Effector memory CD8-positive, alpha-beta T cell (primary cell): ENCODE data around the gene SMTNL1.

ENCODE experiments used
- ATAC-seq: fragments of 150-1000 bp; cut with Tn5 transposase; replicated peaks from 2 replicates; pipeline ENCODE4 v1.10.0; 2021; ENCODE audit warnings: mild to moderate bottlenecking, moderate library complexity
- DNase-seq, 3 experiments: peaks; one replicate each; pipeline ENCODE4 v3.0.0; 2021
- H3K27ac Mint-ChIP-seq, 2 donors: one replicate each; pipeline ENCODE4 v1.8.0; 2022; ENCODE audit warnings: mild to moderate bottlenecking in 2 of 2, mixed read lengths in 2 of 2, moderate library complexity in 2 of 2
- H3K27me3 Mint-ChIP-seq, 2 donors: one replicate each; pipeline ENCODE4 v1.8.0; 2022; ENCODE audit warnings: mixed read lengths in 2 of 2
- H3K36me3 Mint-ChIP-seq: one replicate; pipeline ENCODE4 v1.8.0; 2022; ENCODE audit warnings: mild to moderate bottlenecking, moderate library complexity, mixed read lengths; ENCODE audit not compliant: insufficient read depth
- H3K4me1 Mint-ChIP-seq, 2 donors: one replicate each; pipeline ENCODE4 v1.8.0; 2022; ENCODE audit warnings: low read depth in 2 of 2, mixed read lengths in 2 of 2
- H3K4me3 Mint-ChIP-seq, 2 donors: one replicate each; pipeline ENCODE4 v1.8.0; 2022; ENCODE audit warnings: mild to moderate bottlenecking in 2 of 2, mixed read lengths in 2 of 2, moderate library complexity in 2 of 2
- H3K9me3 Mint-ChIP-seq, 2 donors: one replicate each; pipeline ENCODE4 v1.8.0; 2022; ENCODE audit warnings: mixed read lengths in 2 of 2

Gene SMTNL1

DNA sequence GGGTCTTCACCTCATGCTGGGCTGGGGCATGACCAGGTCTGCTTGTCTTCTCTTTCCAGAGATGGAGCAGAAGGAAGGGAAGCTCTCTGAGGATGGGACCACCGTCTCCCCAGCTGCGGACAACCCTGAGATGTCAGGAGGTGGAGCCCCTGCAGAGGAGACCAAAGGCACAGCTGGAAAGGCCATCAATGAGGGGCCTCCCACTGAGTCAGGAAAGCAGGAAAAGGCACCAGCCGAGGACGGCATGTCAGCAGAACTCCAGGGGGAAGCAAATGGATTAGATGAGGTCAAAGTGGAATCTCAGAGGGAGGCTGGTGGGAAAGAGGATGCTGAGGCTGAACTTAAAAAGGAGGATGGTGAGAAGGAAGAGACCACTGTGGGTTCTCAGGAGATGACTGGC is 5.2 kb downstream of the SMTNL1 start:
- ATAC-seq (no peak), DNase-seq (no peak)
- H3K27ac Mint-ChIP-seq, result peak overlapping the region in 1 of 2 donors; percentile 65
- H3K36me3 Mint-ChIP-seq, result peaks cover 13% of the 10 kb centered on the region
- peaks cover 6 to 9% of the 10 kb centered on the region in 2 donors for H3K4me1 Mint-ChIP-seq
- no peaks in the 10 kb centered on the region for H3K27me3 Mint-ChIP-seq
- no peaks in the 10 kb centered on the region for H3K9me3 Mint-ChIP-seq
- no peak overlapping the region for H3K4me3 Mint-ChIP-seq

DNA sequence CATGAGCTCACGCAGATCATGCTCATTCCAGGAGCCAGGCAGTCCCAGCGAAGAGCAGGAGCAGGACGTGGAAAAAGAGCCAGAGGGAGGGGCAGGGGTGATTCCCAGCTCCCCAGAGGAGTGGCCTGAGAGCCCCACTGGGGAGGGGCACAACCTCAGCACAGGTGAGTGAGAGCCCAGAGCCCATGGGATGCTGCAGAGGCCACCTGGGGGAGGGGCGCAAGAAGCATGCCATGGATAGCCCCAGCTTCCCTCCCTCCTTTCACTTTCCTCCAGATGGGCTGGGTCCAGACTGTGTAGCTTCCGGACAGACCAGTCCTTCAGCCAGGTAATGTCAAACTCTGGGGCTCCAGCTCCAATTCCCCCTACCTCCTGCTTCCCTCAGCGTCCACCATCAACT is 6.2 kb downstream of the SMTNL1 start:
- H3K4me3 Mint-ChIP-seq, result no peak overlapping the region
- no peak for ATAC-seq
- H3K27me3 Mint-ChIP-seq, result no peaks in the 10 kb centered on the region
- no peak for DNase-seq
- H3K27ac Mint-ChIP-seq, result peak overlapping the region in 1 of 2 donors; percentile 65
- peaks cover 22% of the 10 kb centered on the region for H3K36me3 Mint-ChIP-seq
- H3K4me1 Mint-ChIP-seq, result peaks cover 9 to 12% of the 10 kb centered on the region in 2 donors
- no peaks in the 10 kb centered on the region for H3K9me3 Mint-ChIP-seq

DNA sequence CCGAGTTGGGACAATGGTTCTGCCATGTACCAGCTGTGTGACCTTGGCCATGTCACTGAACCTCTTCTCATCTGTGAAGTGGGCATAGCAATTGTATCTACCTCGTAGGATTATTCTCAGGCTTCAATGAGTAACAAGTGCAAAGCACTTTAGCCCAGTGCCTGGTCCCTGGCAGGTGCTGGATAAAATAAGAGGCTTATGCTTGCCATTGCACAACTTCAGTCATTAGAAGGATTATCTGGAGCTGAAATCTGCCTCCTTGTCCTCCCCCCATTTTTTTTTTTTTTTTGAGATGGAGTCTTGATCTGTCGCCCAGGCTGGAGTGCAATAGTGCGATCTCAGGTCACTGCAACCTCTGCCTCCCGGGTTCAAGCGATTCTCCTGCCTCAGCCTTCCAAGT is 7.2 kb downstream of the SMTNL1 start:
- no peak overlapping the region for H3K4me3 Mint-ChIP-seq
- DNase-seq (no peak), ATAC-seq (no peak)
- peaks cover 28% of the 10 kb centered on the region for H3K36me3 Mint-ChIP-seq
- H3K27me3 Mint-ChIP-seq, result no peaks in the 10 kb centered on the region
- peak overlapping the region in 1 of 2 donors; percentile 79 for H3K27ac Mint-ChIP-seq
- peaks cover 9 to 12% of the 10 kb centered on the region in 2 donors for H3K4me1 Mint-ChIP-seq
- no peaks in the 10 kb centered on the region for H3K9me3 Mint-ChIP-seq

DNA sequence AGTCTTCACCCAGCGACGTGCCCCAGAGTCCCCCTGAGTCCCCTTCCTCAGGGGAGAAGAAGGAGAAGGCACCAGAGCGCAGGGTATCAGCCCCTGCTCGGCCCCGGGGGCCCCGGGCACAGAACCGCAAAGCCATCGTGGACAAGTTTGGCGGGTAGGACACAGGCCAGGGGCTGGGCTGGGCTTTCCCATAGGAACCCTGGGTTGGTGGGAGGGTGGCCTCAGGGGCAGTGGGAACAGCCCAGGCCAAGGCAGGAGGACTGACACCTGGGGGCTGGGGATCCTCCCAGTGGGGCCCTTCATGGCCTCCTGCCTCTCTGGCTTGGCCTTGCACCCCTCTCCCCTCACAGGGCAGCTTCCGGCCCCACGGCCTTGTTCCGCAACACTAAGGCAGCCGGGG is 8.5 kb downstream of the SMTNL1 start:
- Mint-ChIP-seq H3K4me3 (no peak overlapping the region), H3K9me3 (no peaks in the 10 kb centered on the region), H3K27ac (peak overlapping the region; percentile 17 to 79), H3K4me1 (peaks cover 9 to 12% of the 10 kb centered on the region in 2 donors), H3K36me3 (peaks cover 37% of the 10 kb centered on the region), H3K27me3 (no peaks in the 10 kb centered on the region)
- no peak for DNase-seq
- no peak for ATAC-seq

DNA sequence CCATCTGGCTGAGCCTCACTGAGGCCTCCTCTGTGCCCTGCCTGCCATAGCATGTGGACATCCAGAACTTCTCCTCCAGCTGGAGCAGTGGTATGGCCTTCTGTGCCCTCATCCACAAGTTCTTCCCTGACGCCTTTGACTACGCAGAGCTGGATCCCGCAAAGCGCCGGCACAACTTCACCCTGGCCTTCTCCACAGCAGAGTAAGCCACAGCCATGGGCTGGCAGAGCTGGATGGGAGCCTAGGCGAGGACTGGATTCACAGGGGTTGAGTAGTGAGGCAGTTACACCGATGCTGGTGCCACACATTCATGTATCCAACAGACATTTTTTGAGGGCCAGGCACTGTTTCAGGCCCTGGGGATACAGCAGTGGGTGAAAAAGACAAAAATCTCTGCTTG is 9.1 kb downstream of the SMTNL1 start:
- ATAC-seq, result no peak

DNA sequence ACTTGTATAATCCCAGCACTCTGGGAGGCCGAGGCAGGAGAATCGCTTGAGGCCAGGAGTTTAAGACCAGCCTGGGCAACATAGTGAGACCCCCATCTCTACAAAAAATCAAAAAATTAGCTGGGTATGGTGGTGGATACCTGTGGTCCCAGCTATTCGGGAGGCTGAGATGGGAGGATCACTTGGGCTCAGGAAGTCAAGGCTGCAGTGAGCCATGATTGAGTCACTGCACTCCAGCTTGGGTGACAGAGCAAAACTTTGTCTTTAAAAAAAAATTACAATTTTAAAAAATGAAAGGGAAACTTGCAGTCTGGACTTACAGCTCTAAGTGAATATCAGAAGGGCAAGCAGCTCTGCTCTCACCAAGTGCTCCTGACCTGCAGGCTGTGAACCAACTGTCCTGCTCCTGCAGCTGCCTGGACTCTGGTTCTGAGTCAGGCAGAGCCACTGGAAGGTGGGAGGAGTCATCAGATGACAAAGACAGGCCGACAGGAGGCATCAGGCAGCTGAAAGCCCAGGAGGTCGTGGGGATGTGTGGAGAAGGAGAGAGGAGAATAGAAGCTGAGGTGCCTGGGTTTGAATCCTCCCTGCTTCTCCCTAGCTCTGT is 9.6 kb downstream of the SMTNL1 start:
- H3K36me3 Mint-ChIP-seq, result peaks cover 44% of the 10 kb centered on the region

More for the DNA sequence above, 9.1 kb downstream of the SMTNL1 start:
- DNase-seq, result no peak
- Mint-ChIP-seq H3K4me1 (peaks cover 9 to 12% of the 10 kb centered on the region in 2 donors), H3K36me3 (peaks cover 39% of the 10 kb centered on the region), H3K27ac (peak overlapping the region; percentile 87 to 93), H3K4me3 (no peak overlapping the region), H3K27me3 (no peaks in the 10 kb centered on the region), H3K9me3 (no peaks in the 10 kb centered on the region)

DNA sequence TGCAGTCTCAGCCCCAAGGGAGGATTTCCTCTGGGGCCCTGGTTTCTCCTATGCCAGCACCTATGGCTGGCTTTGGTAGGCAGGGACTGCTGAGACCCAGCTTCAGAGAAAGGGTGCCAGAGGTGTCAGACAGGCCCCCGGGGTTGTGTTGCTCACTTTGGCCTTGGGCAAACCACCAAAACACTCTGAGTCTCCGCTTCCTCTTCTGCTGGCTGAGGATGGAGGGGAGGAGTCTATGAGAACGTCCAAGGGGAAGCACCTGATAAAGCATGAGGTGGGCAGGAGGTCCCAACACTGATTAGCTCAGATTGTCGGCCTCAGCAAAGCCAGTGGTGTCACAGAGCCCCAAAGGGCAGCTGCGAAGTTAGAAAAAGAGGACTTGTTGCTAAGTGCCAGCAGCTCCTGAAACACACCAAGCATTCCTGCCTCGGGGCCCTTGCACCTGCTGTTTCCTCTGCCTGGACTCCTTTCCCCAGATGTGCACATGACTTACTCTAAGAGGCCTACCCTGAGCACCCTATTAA is 10.5 kb downstream of the SMTNL1 start:
- no peaks in the 10 kb centered on the region for H3K27me3 Mint-ChIP-seq
- H3K4me1 Mint-ChIP-seq, result peaks cover 9 to 10% of the 10 kb centered on the region in 2 donors
- DNase-seq (peak in 2 of 3 experiments; percentile 11 to 23), ATAC-seq (peak; percentile 82)
- H3K4me3 Mint-ChIP-seq, result no peak overlapping the region
- H3K36me3 Mint-ChIP-seq, result peaks cover 49% of the 10 kb centered on the region
- no peaks in the 10 kb centered on the region for H3K9me3 Mint-ChIP-seq
- peak overlapping the region; percentile 87 to 93 for H3K27ac Mint-ChIP-seq

More for the DNA sequence above, 9.6 kb downstream of the SMTNL1 start:
- Mint-ChIP-seq H3K9me3 (no peaks in the 10 kb centered on the region), H3K4me3 (peak overlapping the region in 1 of 2 donors; percentile 47), H3K27ac (peak overlapping the region; percentile 87 to 93), H3K27me3 (no peaks in the 10 kb centered on the region), H3K4me1 (peaks cover 9 to 12% of the 10 kb centered on the region in 2 donors)
- DNase-seq (no peak), ATAC-seq (no peak)

DNA sequence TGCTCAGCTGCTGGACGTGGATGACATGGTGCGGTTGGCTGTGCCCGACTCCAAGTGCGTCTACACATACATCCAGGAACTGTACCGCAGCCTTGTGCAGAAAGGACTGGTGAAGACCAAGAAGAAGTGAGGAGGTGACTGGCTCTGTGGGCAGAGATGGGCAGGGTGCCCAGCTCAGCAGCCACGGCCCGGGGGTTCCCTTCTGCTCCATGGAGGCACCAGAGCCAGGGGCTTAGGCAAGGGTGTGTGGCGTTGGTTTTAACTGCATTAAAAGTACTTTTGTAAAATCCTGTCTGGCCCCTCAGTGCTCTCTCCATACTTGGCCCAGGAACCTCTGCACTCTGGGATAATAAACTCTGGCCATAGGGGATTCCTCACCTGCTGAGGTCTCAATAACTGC is 12.6 kb downstream of the SMTNL1 start:
- Mint-ChIP-seq H3K4me3 (no peak overlapping the region), H3K9me3 (no peaks in the 10 kb centered on the region), H3K4me1 (peaks cover 9 to 10% of the 10 kb centered on the region in 2 donors), H3K27ac (peak overlapping the region; percentile 79 to 87), H3K36me3 (peaks cover 69% of the 10 kb centered on the region), H3K27me3 (no peaks in the 10 kb centered on the region)
- DNase-seq (no peak), ATAC-seq (no peak)

DNA sequence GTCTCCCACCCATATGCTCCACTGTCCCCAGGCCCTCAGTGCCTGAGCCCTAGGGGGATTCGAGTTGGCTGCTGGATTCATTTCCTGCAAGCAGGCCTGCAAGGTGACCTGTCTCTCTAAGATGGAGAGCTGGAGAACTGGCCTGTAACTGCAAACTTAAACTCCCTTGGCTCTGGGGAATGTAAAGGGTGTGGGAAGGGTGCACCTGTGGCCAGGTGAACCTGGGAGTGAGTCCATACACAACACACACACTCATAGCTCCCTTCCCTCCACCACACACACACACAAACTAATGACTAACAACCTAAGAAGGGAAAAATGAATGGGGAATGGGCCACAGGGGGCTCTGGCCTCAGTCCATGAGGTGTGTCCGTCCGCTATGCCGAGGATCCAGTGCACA is 14.5 kb downstream of the SMTNL1 start:
- peaks cover 86% of the 10 kb centered on the region for H3K36me3 Mint-ChIP-seq
- peaks cover 10 to 12% of the 10 kb centered on the region in 2 donors for H3K4me1 Mint-ChIP-seq
- H3K4me3 Mint-ChIP-seq, result no peak overlapping the region
- no peaks in the 10 kb centered on the region for H3K9me3 Mint-ChIP-seq
- DNase-seq, result no peak
- ATAC-seq, result no peak
- no peaks in the 10 kb centered on the region for H3K27me3 Mint-ChIP-seq
- peak overlapping the region in 1 of 2 donors; percentile 35 for H3K27ac Mint-ChIP-seq

DNA sequence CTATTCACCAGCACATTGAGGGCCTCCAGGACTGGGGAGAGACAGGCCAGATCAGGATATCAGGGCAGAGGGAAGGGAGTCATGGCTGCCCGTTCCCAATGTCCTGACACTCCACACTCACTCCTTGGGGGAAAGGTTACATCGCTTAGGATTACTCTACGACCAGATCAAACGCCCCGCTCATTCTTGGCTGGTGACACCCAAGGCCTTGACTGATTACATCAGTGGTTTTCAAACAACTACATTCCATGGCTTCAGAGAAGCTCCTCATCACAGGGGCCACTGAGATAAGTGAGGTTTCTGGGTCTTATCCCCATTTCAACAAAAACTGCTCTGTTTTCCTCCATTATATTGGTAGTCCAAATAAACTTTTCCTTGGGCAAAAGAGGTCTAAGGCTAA is 15.1 kb downstream of the SMTNL1 start:
- Mint-ChIP-seq H3K27ac (no peak overlapping the region), H3K9me3 (no peaks in the 10 kb centered on the region), H3K4me3 (no peak overlapping the region), H3K27me3 (no peaks in the 10 kb centered on the region), H3K36me3 (peaks cover 91% of the 10 kb centered on the region), H3K4me1 (peaks cover 4 to 7% of the 10 kb centered on the region in 2 donors)
- ATAC-seq, result no peak
- no peak for DNase-seq

DNA sequence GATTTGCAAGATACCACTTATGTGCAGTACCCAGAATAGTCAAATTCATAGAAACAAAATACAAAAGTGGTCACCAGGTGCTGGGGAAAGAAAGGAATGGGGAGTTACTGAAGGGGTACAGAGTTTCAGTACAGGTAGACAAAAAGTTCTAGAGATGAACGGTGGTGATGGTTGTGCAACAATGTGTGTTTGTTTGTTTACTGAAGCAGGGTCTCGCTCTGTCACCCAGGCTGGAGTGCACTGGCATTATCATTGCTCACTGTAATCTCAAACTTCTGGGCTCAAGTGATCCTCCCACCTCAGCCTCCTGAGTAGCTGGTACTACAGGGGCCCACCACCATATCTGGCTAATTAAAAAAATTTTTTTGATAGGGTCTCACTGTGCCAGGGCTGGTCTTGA is 18.0 kb downstream of the SMTNL1 start:
- Mint-ChIP-seq H3K9me3 (no peaks in the 10 kb centered on the region), H3K27ac (peak overlapping the region in 1 of 2 donors; percentile 75), H3K36me3 (peaks cover 92% of the 10 kb centered on the region), H3K27me3 (no peaks in the 10 kb centered on the region), H3K4me3 (no peak overlapping the region), H3K4me1 (peaks cover 0 to 3% of the 10 kb centered on the region in 2 donors)
- DNase-seq (no peak), ATAC-seq (no peak)

DNA sequence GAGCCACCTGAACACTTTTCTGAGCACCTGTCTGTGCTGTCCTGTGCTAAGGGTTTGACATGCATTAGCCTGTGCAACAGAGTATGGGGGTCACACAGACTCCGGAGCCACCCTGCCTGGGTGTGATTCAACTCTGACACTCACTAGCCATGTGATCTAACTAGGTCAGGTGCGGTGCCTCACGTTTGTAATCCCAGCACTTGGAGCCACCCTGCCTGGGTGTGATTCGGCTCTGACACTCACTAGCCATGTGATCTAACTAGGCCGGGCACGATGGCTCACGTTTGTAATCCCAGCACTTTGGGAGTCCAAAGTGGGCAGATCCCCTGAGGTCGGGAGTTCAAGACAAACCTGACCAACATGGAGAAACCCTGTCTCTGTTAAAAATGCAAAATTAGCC is 18.6 kb downstream of the SMTNL1 start:
- peaks cover 91% of the 10 kb centered on the region for H3K36me3 Mint-ChIP-seq
- DNase-seq, result no peak
- peaks cover 2 to 6% of the 10 kb centered on the region in 2 donors for H3K4me1 Mint-ChIP-seq
- ATAC-seq, result no peak
- peak overlapping the region in 1 of 2 donors; percentile 72 for H3K27ac Mint-ChIP-seq
- H3K9me3 Mint-ChIP-seq, result no peaks in the 10 kb centered on the region
- H3K27me3 Mint-ChIP-seq, result no peaks in the 10 kb centered on the region
- no peak overlapping the region for H3K4me3 Mint-ChIP-seq

DNA sequence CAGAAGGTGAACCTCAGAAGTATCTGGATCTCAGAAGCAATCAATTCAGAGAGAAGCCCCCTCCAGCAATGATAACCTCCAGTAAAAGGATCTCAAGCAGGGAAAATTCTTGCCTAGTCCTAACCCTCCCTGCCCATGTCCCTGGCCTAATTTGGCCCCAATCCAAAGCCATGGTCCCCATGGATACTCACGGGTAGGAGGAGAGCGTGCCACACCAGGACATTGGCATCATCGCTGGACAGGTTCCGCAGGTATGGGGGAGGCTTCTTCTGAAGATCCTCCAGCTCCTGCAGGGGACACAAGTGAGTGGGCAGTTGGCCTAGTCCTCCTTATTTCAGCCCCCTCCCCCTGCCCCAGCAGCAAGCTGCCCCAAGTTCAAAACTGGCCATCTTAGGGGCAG is 22.8 kb downstream of the SMTNL1 start:
- ATAC-seq (no peak), DNase-seq (no peak)
- Mint-ChIP-seq H3K4me3 (no peak overlapping the region), H3K4me1 (peaks cover 32 to 38% of the 10 kb centered on the region in 2 donors), H3K9me3 (no peaks in the 10 kb centered on the region), H3K36me3 (peaks cover 73% of the 10 kb centered on the region), H3K27ac (peak overlapping the region; percentile 29 to 56), H3K27me3 (no peaks in the 10 kb centered on the region)

DNA sequence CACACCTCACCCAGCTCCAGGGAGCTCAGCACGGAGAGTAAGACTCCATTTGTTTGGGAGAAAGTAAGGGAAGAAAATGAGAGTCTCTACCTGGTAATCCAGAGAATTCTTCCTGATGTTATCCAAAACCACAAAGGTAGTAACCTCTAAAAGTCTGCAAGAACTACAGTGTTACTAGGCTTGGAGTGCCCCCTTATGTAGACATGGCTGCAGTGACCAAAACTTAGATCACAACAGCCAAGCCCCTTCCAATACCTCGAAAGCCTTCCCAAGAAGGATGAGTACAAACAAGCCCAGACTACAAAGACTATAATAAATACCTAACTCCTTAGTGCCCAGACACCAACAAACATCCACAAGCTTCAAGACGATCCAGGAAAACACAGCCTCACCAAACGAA is 25.2 kb downstream of the SMTNL1 start:
- ATAC-seq (no peak), DNase-seq (no peak)
- no peak overlapping the region for H3K4me3 Mint-ChIP-seq
- peaks cover 45 to 57% of the 10 kb centered on the region in 2 donors for H3K4me1 Mint-ChIP-seq
- no peaks in the 10 kb centered on the region for H3K27me3 Mint-ChIP-seq
- H3K36me3 Mint-ChIP-seq, result peaks cover 63% of the 10 kb centered on the region
- H3K9me3 Mint-ChIP-seq, result no peaks in the 10 kb centered on the region
- peak overlapping the region in 1 of 2 donors; percentile 72 for H3K27ac Mint-ChIP-seq
